H1 (cell line): Measurements from ENCODE around the gene SSU72.

Experiments used
- POLR2A ChIP-seq, 2 experiments: IDR thresholded peaks; 1 replicate in 1 of 2; 2 replicates in 1 of 2; pipeline ENCODE4 v1.6.1; 2011; ENCODE audit warnings: low read depth in 2 of 2, low read length in 2 of 2, mild to moderate bottlenecking in 2 of 2; ENCODE audit errors: control extremely low read depth in 1 of 2
- SIN3A ChIP-seq, 2 experiments: IDR thresholded peaks in 1 of 2; conservative IDR thresholded peaks in 1 of 2; 2 replicates each; pipeline ENCODE4 v1.6.1; 2011 to 2012; ENCODE audit warnings: low read length in 2 of 2, improper control_type of control experiment in 1 of 2, low read depth in 1 of 2, mild to moderate bottlenecking in 1 of 2
- SRF ChIP-seq: IDR thresholded peaks from 2 replicates; pipeline ENCODE4 v1.6.1; 2011; ENCODE audit warnings: mild to moderate bottlenecking, low read depth, low read length, moderate library complexity
- TEAD4 ChIP-seq: IDR thresholded peaks from 2 replicates; pipeline ENCODE4 v1.6.1; 2012; ENCODE audit warnings: low read depth, low read length, inconsistent platforms, mixed read lengths
- YY1 ChIP-seq: IDR thresholded peaks from 2 replicates; pipeline ENCODE4 v1.6.1; 2011; ENCODE audit warnings: low read depth, mild to moderate bottlenecking, low read length
- TF ChIP-seq, protein P1 (sequence below), 3 experiments: IDR thresholded peaks; 1 replicate in 2 of 3; 2 replicates in 1 of 3; pipeline versions ENCODE4 v1.5.1 to v1.6.1; 2011; ENCODE audit warnings: low read length in 3 of 3, mild to moderate bottlenecking in 3 of 3, inconsistent platforms in 2 of 3, low read depth in 1 of 3, moderate library complexity in 1 of 3; ENCODE audit not compliant: insufficient read depth in 1 of 3; ENCODE audit errors: control extremely low read depth in 1 of 3

DNA sequence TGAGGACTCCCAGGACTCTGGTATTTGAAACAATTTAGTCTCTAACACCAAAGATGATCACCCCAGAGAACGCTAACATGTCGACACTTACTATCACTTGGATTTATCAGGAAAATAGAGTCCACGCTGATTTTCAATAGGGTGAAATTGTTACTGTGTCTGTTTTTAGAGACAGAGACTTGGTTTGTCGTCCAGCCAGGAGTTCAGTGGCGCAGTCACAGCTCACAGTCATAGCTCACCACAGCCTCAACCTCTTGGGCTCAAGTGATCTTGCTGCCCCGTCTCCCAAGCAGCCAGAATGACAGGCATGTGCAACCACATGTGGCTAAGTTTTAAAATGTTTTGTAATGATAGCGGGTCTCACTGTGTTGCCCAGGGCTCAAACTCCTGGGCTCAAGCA, 5.3 kb downstream of the SSU72 start:
- TF ChIP-seq, protein P1, sequence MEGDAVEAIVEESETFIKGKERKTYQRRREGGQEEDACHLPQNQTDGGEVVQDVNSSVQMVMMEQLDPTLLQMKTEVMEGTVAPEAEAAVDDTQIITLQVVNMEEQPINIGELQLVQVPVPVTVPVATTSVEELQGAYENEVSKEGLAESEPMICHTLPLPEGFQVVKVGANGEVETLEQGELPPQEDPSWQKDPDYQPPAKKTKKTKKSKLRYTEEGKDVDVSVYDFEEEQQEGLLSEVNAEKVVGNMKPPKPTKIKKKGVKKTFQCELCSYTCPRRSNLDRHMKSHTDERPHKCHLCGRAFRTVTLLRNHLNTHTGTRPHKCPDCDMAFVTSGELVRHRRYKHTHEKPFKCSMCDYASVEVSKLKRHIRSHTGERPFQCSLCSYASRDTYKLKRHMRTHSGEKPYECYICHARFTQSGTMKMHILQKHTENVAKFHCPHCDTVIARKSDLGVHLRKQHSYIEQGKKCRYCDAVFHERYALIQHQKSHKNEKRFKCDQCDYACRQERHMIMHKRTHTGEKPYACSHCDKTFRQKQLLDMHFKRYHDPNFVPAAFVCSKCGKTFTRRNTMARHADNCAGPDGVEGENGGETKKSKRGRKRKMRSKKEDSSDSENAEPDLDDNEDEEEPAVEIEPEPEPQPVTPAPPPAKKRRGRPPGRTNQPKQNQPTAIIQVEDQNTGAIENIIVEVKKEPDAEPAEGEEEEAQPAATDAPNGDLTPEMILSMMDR (IDR thresholded peaks at IDR 0.05; ENCODE audit: control extremely low read depth in 1 of 3, insufficient read depth in 1 of 3, low read depth in 1 of 3, low read length in 3 of 3): no peak
- TF ChIP-seq TEAD4: no peak
- no peak for TF ChIP-seq SRF
- no peak for TF ChIP-seq SIN3A (conservative IDR thresholded peaks at IDR 0.05 in 1 of 2, IDR thresholded peaks at IDR 0.05 in 1 of 2; ENCODE audit: low read depth in 1 of 2, low read length in 2 of 2)
- TF ChIP-seq POLR2A (IDR thresholded peaks at IDR 0.05; ENCODE audit: control extremely low read depth in 1 of 2, low read depth in 2 of 2, low read length in 2 of 2): 0 out of 3 replicates have a peak, but pooled peaks of 1 of the 2 experiments have one; percentile 17
- no peak for TF ChIP-seq YY1
